ENCODE measurements around the gene SPATA31E1. TPM values are rescaled to one million over a fixed set of nuclear protein-coding genes. Genes with fewer than 3 reads are reported as not detected.
"Not testable (repeated sequence)": the region's sequence is repeated elsewhere in the genome, so short reads cannot be mapped to it uniquely, and the experiment has no call there.

SPATA31E1 gene
- total RNA-seq, 2 donors from 2014 or later = not detected

DNA sequence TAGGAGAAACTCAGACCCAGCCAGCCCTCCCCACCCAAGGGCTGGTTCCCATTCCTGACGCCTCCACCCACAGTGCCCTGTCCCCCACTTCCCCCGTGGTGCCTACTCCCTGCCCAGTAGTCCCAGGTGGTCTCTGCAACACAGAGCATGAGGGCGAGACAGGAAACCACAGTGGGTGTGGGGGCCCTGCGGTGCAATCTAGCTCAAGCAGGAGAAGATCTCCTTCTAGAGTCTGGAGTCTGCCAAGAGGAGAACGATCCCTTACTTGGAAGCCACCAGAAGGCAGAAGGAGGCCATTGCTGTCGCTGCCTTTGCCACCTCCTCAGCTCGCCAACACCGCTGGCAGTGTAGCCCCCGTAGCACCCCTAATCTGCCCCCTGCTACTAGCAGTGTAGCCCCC, 55.2 kb downstream of the SPATA31E1 start:
- not testable (repeated sequence) for H3K4me3 Mint-ChIP-seq; DNase-seq; H3K27me3 Mint-ChIP-seq (ENCODE audit: low read depth); ATAC-seq (replicated peaks in 1 of 2); H3K36me3 Mint-ChIP-seq (ENCODE audit: insufficient read depth in 2 of 2); H3K4me1 Mint-ChIP-seq (ENCODE audit: low read depth); H3K9me3 Mint-ChIP-seq; H3K27ac Mint-ChIP-seq

DNA sequence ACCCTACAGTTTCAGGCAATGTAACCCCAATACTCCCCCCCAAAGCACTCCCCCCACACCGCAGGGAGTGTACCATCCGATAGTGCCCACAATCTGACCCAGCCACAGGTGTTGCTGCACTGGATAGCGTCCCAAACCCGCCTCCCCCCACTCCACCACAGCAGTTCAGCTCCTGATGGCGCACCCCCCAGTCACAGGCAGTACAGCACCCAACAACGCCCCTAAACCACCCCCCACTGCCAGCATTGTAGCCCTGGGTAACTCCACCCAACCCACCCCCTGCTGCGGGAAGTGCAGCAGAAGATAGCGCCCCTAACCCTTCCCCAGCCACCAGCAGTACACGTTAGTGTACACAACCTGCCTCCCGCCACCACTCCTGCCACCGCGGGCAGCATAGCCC, 55.7 kb downstream of the SPATA31E1 start:
- H3K27ac Mint-ChIP-seq; H3K36me3 Mint-ChIP-seq (ENCODE audit: insufficient read depth in 2 of 2); H3K4me3 Mint-ChIP-seq; DNase-seq; H3K27me3 Mint-ChIP-seq (ENCODE audit: low read depth); ATAC-seq (replicated peaks in 1 of 2); H3K9me3 Mint-ChIP-seq; H3K4me1 Mint-ChIP-seq (ENCODE audit: low read depth): not testable (repeated sequence)

Other genes with a start within 250 kb of the SPATA31E1 start
- 1 to 10 TPM; 2.4 to 5.6 TPM for gene CTSL, start 156.8 kb upstream of the SPATA31E1 start, total RNA-seq
- not detected for gene SPATA31C1, start 35.1 kb downstream of the SPATA31E1 start, total RNA-seq
- gene CDK20, start 91.7 kb downstream of the SPATA31E1 start, total RNA-seq = 1 to 10 TPM; 1.2 to 1.9 TPM

Measured in activated T-cell treated with anti-CD3 and anti-CD28 coated beads, Interleukin-2, amount 50 U/mL, for 72 hours (primary cell).